Measurements from ENCODE around the gene LIMS1.
"Not testable (repeated sequence)": the region's sequence is repeated elsewhere in the genome, so short reads cannot be mapped to it uniquely, and the experiment has no call there.

LIMS1 gene

DNA sequence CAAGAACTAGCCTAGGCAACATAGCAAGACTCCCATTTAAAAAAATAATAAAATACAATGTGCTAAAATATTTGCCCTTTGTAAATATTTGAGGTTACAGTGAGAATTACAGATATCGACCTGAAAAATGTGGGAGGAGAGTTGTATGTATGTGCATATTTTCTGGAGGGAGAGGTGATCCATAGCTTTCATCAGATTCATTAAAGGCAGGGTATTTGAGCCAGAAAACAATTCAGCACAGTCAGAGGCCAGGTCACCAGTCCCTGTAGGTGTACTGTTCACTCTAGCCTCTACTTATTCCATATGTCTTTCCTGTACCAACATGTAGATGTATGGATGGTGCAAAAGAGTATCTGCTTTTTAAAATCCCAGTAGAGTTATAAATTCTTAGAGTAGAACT, 136.0 kb downstream of the LIMS1 start:
- DNase-seq, result not testable (repeated sequence)

GRCh38 chr2:108672200-108672805, 138.0 kb downstream of the LIMS1 start:
- not testable (repeated sequence) for DNase-seq

DNA sequence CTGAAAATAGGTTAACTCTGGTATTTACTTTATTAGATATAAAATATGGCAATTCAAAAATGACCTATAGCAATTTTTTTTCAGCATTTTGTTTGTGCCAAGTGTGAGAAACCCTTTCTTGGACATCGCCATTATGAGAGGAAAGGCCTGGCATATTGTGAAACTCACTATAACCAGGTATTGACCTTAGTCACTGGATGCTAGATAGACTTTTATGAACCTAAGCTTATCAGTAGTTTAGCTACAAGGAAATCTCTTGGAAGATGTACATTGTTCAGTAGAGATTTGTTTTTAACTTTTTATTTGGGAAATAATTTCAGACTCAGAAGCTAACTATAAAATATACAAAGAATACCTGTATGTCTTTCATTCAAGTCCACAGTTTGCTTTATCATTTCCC, 142.3 kb downstream of the LIMS1 start:
- DNase-seq, result not testable (repeated sequence)

DNA sequence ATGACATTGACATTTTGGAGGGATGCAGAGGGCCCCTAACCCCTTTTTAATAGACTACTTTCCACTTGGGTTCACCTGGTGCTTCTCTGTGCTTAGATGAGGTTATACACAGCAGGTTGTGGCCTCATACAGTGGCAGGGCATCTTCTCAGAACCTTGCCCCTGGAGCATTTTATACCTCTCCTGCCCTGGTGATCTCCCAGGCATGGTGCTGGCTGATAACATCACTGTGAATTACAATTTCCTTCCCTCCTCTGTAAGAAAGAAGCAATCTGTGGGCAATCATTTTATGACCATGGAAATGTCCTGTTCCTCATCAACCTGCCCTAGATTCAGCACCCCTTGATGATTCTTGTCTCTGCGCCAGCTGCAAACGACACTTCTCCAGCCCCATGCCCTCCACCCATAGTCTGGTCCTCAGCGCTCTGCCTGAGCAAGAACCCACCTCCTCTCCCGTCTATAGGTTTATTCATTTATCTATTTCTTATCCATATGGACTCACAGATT, 143.0 kb downstream of the LIMS1 start:
- DNase-seq, result not testable (repeated sequence)

GRCh38 chr2:108678198-108678651, 144.0 kb downstream of the LIMS1 start:
- not testable (repeated sequence) for DNase-seq

DNA sequence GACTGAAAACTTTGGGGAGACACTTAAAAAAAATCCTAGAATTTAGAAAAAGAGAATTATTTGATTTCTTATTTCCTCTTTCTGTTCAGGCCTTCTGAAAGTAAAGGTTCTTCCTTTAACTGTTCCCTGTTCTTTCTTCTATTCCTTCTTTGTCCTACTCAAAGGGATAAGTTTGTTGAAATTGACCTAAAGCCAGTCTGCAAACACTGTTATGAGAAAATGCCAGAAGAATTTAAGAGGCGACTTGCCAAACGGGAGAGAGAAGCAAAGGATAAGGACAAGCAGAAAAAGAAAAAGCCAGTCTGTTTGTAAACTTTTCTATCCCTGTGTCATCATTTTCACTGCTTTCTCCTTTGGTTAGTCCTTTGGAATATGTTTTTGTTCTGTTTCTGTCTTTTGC, 146.5 kb downstream of the LIMS1 start:
- not testable (repeated sequence) for DNase-seq

DNA sequence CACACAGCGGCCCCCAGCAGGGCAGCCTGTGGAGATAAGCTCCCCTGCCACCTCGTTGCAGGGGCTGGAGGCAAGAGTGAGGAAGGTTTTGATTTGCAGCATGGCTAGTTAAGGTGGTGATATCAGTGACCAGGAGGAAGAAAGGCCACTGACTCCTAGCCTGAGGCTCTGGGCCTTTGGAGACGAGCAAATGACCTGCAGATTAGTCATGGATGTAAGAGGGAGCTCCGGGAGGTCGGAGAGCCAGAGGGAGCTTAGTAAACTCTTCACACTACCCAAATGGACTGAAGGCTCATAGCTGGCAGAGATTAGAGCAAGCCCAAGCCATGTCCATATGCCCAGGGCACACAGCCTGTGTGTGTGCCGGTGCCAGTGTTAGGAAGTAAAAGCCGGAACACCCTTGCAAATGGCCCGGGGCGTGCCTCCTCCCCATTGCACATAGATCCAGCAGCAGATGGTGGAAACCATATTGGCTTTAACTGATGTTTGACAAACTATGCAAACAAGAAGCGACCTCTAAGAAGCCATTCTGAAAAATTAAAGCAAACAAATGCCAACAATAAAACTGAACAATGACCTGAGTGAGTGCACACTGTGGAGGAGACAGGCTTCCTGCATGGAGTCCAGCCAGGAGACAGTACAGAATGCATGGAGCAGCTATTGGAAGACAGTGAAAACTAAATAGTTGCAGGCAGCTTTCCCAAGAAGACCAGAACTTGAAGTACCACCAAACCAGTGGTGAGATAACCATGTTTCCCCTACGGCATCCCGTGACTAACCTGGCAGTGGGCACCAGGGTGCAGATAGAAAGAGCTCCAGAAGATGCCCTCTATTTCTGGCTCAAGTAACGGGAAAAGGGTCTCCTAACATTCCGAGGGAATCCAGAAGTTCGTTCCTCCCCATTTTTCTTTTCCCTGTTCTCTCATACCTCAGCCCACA, 154.8 kb downstream of the LIMS1 start:
- not testable (repeated sequence) for DNase-seq

DNA sequence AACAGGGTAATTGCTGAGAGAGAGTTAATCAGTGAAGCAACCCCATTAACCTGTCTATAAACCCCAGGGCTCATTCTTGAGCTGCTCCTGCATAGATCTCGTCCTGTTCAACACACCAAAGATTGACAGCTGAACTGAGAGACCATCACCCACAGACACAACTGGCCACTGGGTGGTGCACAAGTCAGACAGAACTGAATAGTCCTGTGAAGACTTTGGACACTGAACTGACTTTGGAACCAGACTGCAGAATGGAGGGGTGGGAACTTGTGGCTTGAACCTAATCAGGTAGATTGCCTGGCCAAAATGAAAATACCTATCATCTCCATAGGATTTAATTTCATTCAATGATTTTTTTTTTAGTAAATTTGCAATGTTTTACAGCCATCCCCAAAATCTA, 155.7 kb downstream of the LIMS1 start:
- DNase-seq, result not testable (repeated sequence)

DNA sequence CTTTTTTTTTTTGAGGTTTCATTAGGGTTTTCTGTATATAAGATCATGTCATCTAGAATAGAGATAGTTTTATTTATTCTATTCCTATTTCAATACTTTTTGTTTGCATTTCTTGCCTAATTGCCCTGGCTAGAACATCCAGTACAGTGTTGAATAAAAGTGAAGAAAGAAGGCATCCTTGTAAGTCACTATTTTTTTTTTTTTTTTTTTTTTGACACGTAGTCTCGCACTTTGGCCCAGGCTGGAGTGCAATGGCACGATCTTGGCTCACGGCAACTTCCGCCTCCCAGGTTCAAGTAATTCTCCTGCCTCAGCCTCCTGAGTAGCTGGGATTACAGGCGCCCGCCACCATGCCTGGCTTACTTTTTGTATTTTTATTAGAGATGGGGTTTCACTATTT, 157.2 kb downstream of the LIMS1 start:
- DNase-seq, result no peak

DNA sequence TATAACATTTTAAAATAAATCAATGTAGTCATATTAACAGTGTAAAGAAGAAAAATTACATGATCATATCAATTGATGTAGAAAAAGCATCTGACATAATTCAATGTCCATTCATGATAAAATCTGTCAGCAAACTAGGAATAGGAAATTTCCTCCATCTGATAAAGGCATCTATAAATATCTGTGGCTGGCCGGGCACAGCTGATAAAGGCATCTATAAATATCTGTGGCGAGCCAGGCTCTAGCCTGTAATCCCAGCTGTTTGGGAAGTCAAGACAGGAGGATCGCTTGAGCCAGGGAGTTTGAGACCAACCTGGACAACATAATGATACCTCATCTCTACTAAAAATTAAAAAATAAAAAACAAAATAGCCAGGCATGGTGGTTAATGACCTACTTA, 166.9 kb downstream of the LIMS1 start:
- DNase-seq, result no peak

DNA sequence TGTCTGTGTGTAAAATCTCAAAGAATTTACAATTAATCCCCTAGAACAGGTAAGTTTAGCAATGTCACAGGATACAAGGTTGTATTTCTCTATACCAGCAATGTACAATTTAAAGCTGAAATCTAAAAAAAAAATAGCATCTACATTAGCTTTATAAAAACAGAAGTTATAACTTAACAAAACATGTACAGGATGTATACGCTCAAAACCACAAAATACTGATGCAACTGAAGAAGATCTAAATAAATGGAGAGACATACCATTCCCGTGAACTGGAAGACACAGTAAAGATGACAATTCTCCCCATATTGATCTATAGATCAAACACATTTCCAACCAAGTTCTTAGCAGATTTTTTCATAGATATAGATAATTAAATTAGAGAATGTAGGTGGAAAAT, 167.5 kb downstream of the LIMS1 start:
- DNase-seq, result no peak

DNA sequence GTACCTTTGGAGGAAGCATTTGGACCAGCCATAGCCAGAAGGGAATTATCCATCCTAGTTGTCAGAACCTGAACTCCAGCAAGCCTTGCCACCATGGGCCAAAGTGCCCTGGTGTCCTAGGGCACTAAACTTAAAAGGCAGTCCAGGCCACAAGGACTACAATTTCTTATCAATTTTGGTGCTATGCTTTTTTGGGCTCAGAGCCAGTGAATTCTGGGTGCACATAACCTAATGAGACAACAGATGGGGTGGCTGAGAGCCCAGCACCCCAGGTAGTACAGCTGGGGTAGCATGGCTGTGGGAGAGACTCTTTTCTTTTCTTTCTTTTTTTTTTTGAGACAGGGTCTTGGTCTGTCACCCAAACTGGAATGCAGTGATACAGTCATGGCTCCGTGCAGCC, 170.6 kb downstream of the LIMS1 start:
- no peak for DNase-seq

GRCh38 chr2:108707300-108707699, 173.0 kb downstream of the LIMS1 start:
- DNase-seq, result no peak

GRCh38 chr2:108716971-108717370, 182.7 kb downstream of the LIMS1 start:
- not testable (repeated sequence) for DNase-seq

GRCh38 chr2:108719149-108720044, 185.1 kb downstream of the LIMS1 start, which contains the start of gene RANBP2:
TSS of gene RANBP2 (plus strand) at chr2:108719482. CDS start at chr2:108719607, 125 bp downstream.
- DNase-seq, result peak; percentile 93

GRCh38 chr2:108726048-108726447, 191.8 kb downstream of the LIMS1 start:
- not testable (repeated sequence) for DNase-seq

GRCh38 chr2:108734656-108735055, 200.4 kb downstream of the LIMS1 start:
- DNase-seq, result not testable (repeated sequence)

All from CD4-positive, alpha-beta T cell treated with Interleukin-17A for 1 hour (primary cell).